ENCODE data around the gene GOLGA6L24.
"Not testable (repeated sequence)": the region's sequence is repeated elsewhere in the genome, so short reads cannot be mapped to it uniquely, and the experiment has no call there.

GOLGA6L24 gene, protein sequence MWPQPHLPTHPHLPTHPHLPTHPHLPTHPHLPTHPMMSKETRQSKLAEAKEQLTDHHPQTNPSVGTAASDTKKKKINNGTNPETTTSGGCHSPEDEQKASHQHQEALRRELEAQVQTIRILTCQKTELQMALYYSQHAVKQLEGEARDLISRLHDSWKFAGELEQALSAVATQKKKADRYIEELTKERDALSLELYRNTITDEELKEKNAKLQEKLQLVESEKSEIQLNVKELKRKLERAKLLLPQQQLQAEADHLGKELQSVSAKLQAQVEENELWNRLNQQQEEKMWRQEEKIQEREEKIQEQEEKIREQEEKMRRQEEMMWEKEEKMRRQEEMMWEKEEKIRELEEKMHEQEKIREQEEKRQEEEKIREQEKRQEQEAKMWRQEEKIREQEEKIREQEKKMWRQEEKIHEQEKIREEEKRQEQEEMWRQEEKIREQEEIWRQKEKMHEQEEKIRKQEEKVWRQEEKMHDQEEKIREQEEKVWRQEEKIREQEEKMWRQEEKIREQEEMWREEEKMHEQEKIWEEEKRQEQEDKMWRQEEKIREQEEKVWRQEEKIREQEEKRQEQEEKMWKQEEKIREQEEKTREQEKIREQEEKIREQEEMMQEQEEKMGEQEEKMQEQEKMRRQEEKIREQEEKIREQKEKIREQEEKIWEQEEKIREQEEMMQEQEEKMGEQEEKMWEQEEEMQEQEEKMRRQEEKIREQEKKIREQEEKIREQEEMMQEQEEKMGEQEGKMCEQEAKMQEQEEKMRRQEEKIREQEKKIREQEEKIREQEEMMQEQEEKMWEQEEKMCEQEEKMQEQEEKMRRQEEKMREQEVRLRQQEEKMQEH

DNA sequence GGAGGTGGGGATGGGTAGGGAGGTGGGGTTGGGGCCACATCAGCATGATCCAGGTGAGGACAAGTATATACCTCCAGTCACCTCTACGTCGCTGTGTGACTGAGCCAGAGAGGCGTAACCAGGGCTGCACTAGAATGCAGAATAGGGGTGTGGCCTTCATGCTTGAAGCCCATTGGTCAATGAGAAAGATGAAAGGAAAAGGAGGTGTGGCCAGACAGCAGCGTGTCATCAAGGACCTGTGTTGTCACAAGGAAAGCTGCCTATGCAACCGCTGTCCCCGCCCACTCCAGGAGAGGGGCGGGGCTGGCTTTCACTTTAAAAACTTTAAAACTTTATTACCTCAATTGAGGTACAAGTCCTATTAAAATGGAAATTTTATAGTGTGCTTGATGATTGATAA, at the start of gene GOLGA6L24:
TSS of gene GOLGA6L24 (minus strand) at position 101 of the 400 bp plus-strand sequence. CDS start at position 40, 61 bp downstream.
- H3K9me3 ChIP-seq (ENCODE audit: low read length); H3K27ac ChIP-seq (ENCODE audit: low read depth, low read length); H3K36me3 ChIP-seq (ENCODE audit: insufficient read depth, low read length); H3K27me3 ChIP-seq (ENCODE audit: control insufficient read depth in 1 of 2, insufficient read depth in 2 of 2, low read length in 2 of 2); H3K4me3 ChIP-seq (ENCODE audit: low read depth in 1 of 2, low read length in 2 of 2); H3K4me1 ChIP-seq (ENCODE audit: insufficient read depth, low read length); H3K9ac ChIP-seq (ENCODE audit: low read length): not testable (repeated sequence)

DNA sequence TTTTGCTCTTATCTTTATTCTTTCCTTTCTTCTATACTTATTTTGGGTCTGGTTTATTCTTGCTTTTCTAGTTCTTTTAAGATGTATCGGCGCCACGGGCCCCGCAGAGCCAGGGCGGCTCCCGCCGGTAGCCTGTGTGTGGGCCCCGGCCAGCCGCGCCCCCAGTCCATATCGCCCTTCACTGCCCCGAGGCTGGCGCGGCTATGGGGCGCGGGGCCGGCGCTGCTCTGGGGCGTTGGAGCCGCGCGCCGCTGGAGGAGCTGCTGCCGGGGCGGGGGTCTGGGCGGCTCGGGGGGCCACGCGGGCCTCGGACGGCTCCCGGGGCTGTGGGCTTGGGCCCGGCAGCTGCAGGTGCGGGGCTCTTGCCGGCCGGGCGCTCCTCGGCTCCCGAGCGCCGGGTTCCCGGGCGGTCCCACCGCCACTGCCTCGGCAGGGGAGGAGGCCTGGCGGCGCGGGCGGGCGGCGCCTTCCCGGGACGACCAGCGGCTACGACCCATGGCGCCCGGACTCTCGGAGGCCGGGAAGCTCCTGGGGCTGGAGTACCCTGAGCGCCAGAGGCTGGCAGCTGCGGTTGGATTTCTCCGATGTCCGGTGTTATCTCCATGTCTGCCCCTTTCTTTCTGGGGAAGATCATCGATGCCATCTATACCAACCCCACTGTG, 45.0 kb upstream of the GOLGA6L24 start:
- H3K36me3 ChIP-seq (ENCODE audit: insufficient read depth, low read length); H3K4me1 ChIP-seq (ENCODE audit: insufficient read depth, low read length); H3K9ac ChIP-seq (ENCODE audit: low read length); H3K9me3 ChIP-seq (ENCODE audit: low read length); H3K27ac ChIP-seq (ENCODE audit: low read depth, low read length); H3K27me3 ChIP-seq (ENCODE audit: control insufficient read depth in 1 of 2, insufficient read depth in 2 of 2, low read length in 2 of 2); H3K4me3 ChIP-seq (ENCODE audit: low read depth in 1 of 2, low read length in 2 of 2): not testable (repeated sequence)

DNA sequence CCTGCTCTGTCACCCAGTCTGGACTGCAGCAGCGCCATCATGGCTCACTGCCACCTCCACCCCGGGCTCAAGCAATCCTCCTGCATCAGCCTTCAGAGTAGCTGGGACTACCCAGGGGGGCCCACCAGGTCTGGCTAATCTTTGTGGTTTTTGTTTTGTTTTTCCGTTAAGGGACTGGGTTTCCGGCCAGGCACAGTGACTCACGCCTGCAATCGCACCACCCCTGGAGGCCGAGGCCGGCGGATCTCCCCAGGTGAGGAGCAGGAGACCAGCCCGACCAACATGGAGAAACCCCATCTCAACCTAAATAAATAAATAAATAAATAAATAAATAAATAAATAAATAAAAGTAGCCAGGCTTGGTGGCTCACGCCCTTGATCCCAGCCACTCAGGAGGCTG, 38.1 kb upstream of the GOLGA6L24 start:
- H3K27ac ChIP-seq (ENCODE audit: low read depth, low read length); H3K9ac ChIP-seq (ENCODE audit: low read length); H3K36me3 ChIP-seq (ENCODE audit: insufficient read depth, low read length); H3K4me3 ChIP-seq (ENCODE audit: low read depth in 1 of 2, low read length in 2 of 2); H3K4me1 ChIP-seq (ENCODE audit: insufficient read depth, low read length); H3K9me3 ChIP-seq (ENCODE audit: low read length); H3K27me3 ChIP-seq (ENCODE audit: control insufficient read depth in 1 of 2, insufficient read depth in 2 of 2, low read length in 2 of 2): not testable (repeated sequence)

DNA sequence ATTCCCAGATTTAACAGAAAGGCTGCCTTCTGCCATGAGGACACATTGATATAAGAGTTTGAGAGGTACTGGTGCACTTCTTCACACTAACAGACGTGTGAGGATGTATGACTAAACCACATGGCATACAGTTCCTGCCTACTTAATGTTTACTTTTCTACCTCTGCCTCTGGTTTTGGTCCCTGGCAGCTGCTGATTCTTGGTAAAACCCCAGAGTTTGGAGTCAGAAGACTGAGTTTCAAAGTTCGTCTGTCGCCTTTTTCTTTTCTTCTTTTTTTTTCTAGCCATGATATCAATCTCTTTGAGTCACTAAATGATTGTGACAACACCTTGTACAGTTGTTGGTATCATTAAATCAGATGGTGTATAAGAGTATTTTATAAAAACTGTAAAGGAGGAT, 22.2 kb upstream of the GOLGA6L24 start:
- not testable (repeated sequence) for H3K36me3 ChIP-seq (ENCODE audit: insufficient read depth, low read length); H3K27ac ChIP-seq (ENCODE audit: low read depth, low read length); H3K4me3 ChIP-seq (ENCODE audit: low read depth in 1 of 2, low read length in 2 of 2); H3K27me3 ChIP-seq (ENCODE audit: control insufficient read depth in 1 of 2, insufficient read depth in 2 of 2, low read length in 2 of 2); H3K4me1 ChIP-seq (ENCODE audit: insufficient read depth, low read length); H3K9ac ChIP-seq (ENCODE audit: low read length); H3K9me3 ChIP-seq (ENCODE audit: low read length)

DNA sequence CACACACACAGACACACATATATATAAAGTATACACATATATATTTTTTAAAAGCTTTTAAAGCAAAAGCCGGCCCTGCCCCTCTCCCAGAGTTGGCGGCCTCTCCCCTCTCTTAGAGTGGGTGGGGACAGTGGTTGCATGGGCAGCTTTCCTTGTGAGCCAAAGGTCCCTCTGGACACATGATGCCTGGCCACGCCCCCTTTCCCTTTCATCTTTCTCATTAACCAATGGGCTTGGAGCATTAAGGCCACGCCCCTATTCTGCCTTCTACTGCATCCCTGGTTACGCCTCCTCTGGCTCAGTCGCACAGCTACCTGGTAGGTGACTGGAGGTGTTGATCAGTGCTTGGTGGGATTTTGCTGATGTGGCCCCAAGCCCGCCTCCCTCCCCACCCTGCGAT, 20.5 kb upstream of the GOLGA6L24 start, which contains the start of gene GOLGA8F:
TSS of gene GOLGA8F (plus strand) at position 301 of the 400 bp plus-strand sequence. CDS start at position 399, 98 bp downstream.
- not testable (repeated sequence) for H3K9me3 ChIP-seq (ENCODE audit: low read length); H3K4me1 ChIP-seq (ENCODE audit: insufficient read depth, low read length); H3K9ac ChIP-seq (ENCODE audit: low read length); H3K27ac ChIP-seq (ENCODE audit: low read depth, low read length); H3K4me3 ChIP-seq (ENCODE audit: low read depth in 1 of 2, low read length in 2 of 2); H3K36me3 ChIP-seq (ENCODE audit: insufficient read depth, low read length); H3K27me3 ChIP-seq (ENCODE audit: control insufficient read depth in 1 of 2, insufficient read depth in 2 of 2, low read length in 2 of 2)

DNA sequence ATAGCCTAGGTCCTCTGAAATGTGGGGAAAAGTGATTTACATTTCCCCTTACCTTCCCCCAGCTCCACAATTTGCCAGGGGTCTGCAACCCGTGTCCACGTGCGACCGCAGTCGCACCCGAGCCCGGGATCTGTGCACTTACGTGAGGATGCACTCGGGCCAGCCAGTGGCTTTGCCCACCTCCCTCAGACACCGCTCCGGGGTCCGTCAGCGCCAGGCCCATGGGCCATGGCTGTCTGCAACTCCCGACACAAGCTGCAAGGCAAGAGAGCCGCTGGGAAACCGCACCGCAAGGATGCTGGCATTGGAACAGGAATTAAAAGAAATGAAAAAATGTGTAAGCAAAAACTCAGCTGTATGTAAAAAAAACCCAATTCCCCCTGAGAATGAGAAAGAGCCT, 7.6 kb upstream of the GOLGA6L24 start:
- H3K27ac ChIP-seq (ENCODE audit: low read depth, low read length): not testable (repeated sequence)

DNA sequence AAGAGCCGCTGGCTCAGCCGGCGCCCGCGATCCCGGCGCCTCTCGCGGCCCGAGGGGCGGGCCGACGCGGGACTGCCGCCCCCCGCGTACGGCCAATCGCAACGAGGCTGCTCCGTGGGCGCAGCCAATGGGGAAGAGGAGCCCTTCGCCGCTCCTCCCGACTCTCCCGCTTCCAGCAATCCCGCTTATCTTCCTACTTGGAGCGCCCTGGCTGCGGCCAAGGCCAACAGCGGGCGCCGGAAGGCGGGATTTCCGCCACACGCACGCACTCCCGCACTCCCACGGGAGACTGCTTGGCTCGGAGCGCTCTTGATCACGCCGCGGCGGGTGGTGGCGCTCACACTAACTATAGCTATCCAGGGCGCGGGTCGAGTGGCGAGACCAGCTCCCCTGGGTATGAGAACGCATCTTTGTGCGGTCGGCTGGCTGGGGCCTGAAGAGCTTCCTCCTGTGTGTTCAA, 35.7 kb downstream of the GOLGA6L24 start, which contains the start of gene HERC2:
TSS of gene HERC2 (minus strand) at position 51 of the 460 bp plus-strand sequence. CDS start 746 bp downstream, outside the sequence.
- H3K27ac ChIP-seq (ENCODE audit: low read depth, low read length); H3K9ac ChIP-seq (ENCODE audit: low read length); H3K4me1 ChIP-seq (ENCODE audit: insufficient read depth, low read length); H3K9me3 ChIP-seq (ENCODE audit: low read length); H3K36me3 ChIP-seq (ENCODE audit: insufficient read depth, low read length); H3K4me3 ChIP-seq (ENCODE audit: low read depth in 1 of 2, low read length in 2 of 2); H3K27me3 ChIP-seq (ENCODE audit: control insufficient read depth in 1 of 2, insufficient read depth in 2 of 2, low read length in 2 of 2): not testable (repeated sequence)

More for the DNA sequence above, 7.6 kb upstream of the GOLGA6L24 start:
- H3K4me3 ChIP-seq (ENCODE audit: low read depth in 1 of 2, low read length in 2 of 2); H3K4me1 ChIP-seq (ENCODE audit: insufficient read depth, low read length); H3K9ac ChIP-seq (ENCODE audit: low read length); H3K27me3 ChIP-seq (ENCODE audit: control insufficient read depth in 1 of 2, insufficient read depth in 2 of 2, low read length in 2 of 2); H3K36me3 ChIP-seq (ENCODE audit: insufficient read depth, low read length); H3K9me3 ChIP-seq (ENCODE audit: low read length): not testable (repeated sequence)

DNA sequence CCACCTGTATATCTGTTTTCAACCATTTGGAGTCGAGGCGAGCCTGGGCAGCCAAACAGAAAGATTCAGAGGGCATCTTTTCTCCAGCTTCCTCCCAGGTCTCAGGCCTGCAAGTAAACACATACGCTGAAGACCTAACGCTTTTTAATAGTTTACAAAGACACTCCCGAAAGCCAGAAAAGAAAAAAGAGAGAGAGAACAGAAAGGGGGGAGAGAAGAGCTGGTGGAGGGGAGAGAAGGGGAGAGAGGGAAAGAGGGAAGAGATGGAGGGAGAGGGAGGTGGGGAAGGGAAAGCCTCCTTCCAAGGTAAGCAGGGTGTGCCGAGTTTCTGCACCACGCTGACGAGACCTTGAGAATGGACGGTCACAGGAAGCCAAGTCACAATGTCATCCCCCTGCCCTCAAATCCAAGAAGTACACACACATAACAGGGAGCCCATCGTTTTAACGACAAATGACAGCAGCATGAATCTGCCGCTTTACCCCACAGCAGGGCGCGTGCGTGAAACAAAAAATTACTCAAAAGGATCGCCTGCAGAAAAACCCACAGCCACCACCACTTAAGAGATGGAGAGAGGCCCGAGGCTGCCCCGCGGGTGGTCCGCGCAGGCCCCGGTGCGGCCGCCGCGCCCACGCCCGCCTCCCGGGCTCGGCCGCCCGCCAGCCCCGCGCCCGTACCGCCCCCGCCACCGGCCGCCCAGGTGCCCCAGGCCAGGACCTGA, 36.4 kb downstream of the GOLGA6L24 start:
- H3K27ac ChIP-seq (ENCODE audit: low read depth, low read length); H3K4me3 ChIP-seq (ENCODE audit: low read depth in 1 of 2, low read length in 2 of 2); H3K9ac ChIP-seq (ENCODE audit: low read length); H3K9me3 ChIP-seq (ENCODE audit: low read length); H3K27me3 ChIP-seq (ENCODE audit: control insufficient read depth in 1 of 2, insufficient read depth in 2 of 2, low read length in 2 of 2); H3K4me1 ChIP-seq (ENCODE audit: insufficient read depth, low read length); H3K36me3 ChIP-seq (ENCODE audit: insufficient read depth, low read length): not testable (repeated sequence)

DNA sequence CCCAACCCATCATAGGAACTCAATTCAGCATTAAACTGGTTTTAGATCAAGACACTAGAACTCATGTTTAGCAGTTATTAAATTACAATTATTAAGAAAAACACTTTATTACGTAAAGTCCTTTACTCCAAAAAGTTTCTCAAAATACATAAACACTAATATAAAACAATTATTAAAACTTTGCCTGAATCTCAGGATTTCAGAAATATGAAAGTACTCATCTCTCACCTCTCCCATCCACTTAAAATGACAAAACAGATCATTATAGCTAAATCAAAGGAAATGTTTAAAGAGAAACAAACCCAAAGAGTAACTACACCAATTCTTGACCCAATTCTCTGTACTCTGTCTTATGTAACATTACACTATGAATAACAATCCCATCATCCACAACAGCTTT, 38.2 kb downstream of the GOLGA6L24 start:
- not testable (repeated sequence) for H3K9ac ChIP-seq (ENCODE audit: low read length); H3K36me3 ChIP-seq (ENCODE audit: insufficient read depth, low read length); H3K27ac ChIP-seq (ENCODE audit: low read depth, low read length); H3K4me1 ChIP-seq (ENCODE audit: insufficient read depth, low read length); H3K9me3 ChIP-seq (ENCODE audit: low read length); H3K27me3 ChIP-seq (ENCODE audit: control insufficient read depth in 1 of 2, insufficient read depth in 2 of 2, low read length in 2 of 2); H3K4me3 ChIP-seq (ENCODE audit: low read depth in 1 of 2, low read length in 2 of 2)

DNA sequence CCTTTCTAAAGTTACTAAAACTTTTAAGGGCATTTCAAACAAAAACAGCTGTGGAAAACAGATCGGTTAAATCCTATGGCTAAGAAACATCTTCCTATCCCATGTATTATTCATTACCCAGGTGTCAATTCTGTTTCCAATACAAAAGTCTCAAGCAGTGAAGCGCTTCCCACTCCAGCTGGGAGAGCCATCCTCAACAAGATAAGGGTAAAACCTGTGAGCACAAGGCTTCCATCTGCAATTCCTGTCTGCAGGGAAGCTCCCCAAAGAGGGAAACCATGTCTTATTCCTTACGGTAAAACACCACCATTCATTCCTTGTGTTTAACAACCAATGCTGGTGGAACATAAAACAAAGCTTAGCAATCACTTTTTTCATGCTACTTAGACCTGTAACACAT, 39.1 kb downstream of the GOLGA6L24 start:
- not testable (repeated sequence) for H3K9ac ChIP-seq (ENCODE audit: low read length); H3K9me3 ChIP-seq (ENCODE audit: low read length); H3K4me1 ChIP-seq (ENCODE audit: insufficient read depth, low read length); H3K36me3 ChIP-seq (ENCODE audit: insufficient read depth, low read length); H3K27me3 ChIP-seq (ENCODE audit: control insufficient read depth in 1 of 2, insufficient read depth in 2 of 2, low read length in 2 of 2); H3K27ac ChIP-seq (ENCODE audit: low read depth, low read length); H3K4me3 ChIP-seq (ENCODE audit: low read depth in 1 of 2, low read length in 2 of 2)

DNA sequence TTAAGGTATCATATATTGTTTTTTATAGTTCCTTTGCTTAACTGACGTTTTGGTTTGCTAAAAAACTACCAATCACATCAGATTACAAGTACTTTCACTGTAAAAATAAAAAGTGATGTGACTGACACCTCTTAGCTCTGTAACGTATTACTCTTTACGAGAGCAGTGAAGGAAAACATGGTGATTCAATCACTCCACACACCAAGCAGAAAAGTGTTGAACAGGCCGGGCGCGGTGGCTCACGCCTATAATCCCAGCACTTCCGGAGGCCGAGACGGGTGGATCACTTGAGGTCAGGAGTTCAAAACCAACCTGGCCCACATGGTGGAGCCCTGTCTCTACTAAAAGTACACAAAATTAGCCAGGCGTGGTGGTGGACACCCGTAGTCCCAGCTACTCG, 39.8 kb downstream of the GOLGA6L24 start:
- H3K27ac ChIP-seq (ENCODE audit: low read depth, low read length); H3K36me3 ChIP-seq (ENCODE audit: insufficient read depth, low read length); H3K9ac ChIP-seq (ENCODE audit: low read length); H3K27me3 ChIP-seq (ENCODE audit: control insufficient read depth in 1 of 2, insufficient read depth in 2 of 2, low read length in 2 of 2); H3K4me1 ChIP-seq (ENCODE audit: insufficient read depth, low read length); H3K9me3 ChIP-seq (ENCODE audit: low read length); H3K4me3 ChIP-seq (ENCODE audit: low read depth in 1 of 2, low read length in 2 of 2): not testable (repeated sequence)
